SK-N-SH treated with all-trans-retinoic acid at 6 μM for 48 hours (cell line): ENCODE results near the gene UBL7.

ENCODE experiments used
- CSRNP3 ChIP-seq: fragments of 250-450 bp; sonication (Bioruptor Pico); IDR thresholded peaks from 2 replicates; pipeline ENCODE4 v1.5.1; 2021; ENCODE audit warnings: mild to moderate bottlenecking, moderate library complexity
- PATZ1 ChIP-seq: fragments of 250-450 bp; sonication (Bioruptor Pico); IDR thresholded peaks from 2 replicates; pipeline ENCODE4 v1.8.0; 2020; ENCODE audit warnings: mild to moderate bottlenecking, moderate library complexity, borderline replicate concordance
- TCF4 ChIP-seq: fragments of 250-450 bp; sonication (Bioruptor Pico); IDR thresholded peaks from 2 replicates; pipeline ENCODE4 v1.8.0; 2021; ENCODE audit warnings: mild to moderate bottlenecking, moderate library complexity, borderline replicate concordance
- TSHZ2 ChIP-seq: fragments of 250-450 bp; sonication (Bioruptor Pico); IDR thresholded peaks from 2 replicates; pipeline ENCODE4 v1.5.0; 2020; ENCODE audit warnings: mild to moderate bottlenecking, moderate library complexity

GRCh38 chr15:74432968-74433591, 27.9 kb downstream of the UBL7 start:
- TF ChIP-seq TSHZ2 (no peak), CSRNP3 (CRISPR knock-in tag) (no peak), PATZ1 (no peak), TCF4 (CRISPR knock-in tag) (no peak)
